Placental pericyte (primary cell): ENCODE data around the gene SNAP47. TPM values are rescaled to one million over a fixed set of nuclear protein-coding genes. Genes with fewer than 3 reads are reported as not detected.

Source experiments
- total RNA-seq: library from RNA; depleted of rRNA; stranded (reverse); fragments of >200 nt; gene quantifications from 2 replicates; pipeline ENCODE4 v1.2.3, GENCODE V29; 2012

The SNAP47 gene, protein sequence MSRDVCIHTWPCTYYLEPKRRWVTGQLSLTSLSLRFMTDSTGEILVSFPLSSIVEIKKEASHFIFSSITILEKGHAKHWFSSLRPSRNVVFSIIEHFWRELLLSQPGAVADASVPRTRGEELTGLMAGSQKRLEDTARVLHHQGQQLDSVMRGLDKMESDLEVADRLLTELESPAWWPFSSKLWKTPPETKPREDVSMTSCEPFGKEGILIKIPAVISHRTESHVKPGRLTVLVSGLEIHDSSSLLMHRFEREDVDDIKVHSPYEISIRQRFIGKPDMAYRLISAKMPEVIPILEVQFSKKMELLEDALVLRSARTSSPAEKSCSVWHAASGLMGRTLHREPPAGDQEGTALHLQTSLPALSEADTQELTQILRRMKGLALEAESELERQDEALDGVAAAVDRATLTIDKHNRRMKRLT
- 40.7 and 46.6 TPM in 2 replicates for total RNA-seq

GRCh38 chr1:227734856-227735538 is at the start of gene SNAP47, which contains the start of gene JMJD4:
TSS of gene SNAP47 (plus strand) at chr1:227735435. CDS start at chr1:227747737, 12,302 bp downstream.
TSS of gene JMJD4 (minus strand) at chr1:227735302. CDS start at chr1:227735273, 29 bp downstream.

DNA sequence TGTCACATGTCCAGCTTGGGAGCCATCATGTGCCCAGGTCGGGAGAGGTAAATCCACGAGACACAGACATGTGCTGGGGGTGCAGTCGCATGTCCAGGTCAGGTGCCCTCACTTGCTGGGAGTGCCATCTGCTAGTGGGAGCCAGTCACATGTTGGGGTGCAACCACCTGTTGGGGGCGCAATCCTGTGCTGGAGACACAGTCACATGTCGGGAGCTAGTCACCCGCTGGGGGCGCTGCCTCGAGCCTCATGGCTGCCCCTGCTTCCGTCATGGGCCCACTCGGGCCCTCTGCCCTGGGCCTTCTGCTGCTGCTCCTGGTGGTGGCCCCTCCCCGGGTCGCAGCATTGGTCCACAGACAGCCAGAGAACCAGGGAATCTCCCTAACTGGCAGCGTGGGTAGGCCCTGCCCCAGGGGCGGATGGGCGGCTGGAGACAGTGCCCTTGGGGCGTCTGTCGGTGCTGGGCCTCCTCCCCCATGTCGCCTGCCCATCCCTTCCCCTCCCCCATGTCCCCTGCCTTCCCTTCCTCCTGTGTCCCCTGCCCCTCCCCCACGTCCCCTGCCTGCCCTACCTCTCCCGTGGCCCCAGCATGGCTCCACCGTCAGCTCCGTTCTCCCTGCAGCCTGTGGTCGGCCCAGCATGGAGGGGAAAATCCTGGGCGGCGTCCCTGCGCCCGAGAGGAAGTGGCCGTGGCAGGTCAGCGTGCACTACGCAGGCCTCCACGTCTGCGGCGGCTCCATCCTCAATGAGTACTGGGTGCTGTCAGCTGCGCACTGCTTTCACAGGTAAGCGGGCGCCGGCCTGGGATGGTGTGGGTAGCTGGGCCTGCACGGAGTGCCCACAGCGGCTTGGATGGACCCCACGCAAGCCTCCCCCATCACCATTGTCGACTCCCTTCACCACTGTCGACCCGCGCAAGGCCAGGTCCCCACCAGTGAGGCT is 80.5 kb downstream of the SNAP47 start, which contains the start of gene PRSS38:
PRSS38 (plus strand) TSS at position 208 of the 942 bp plus-strand sequence; CDS start at position 250, 42 bp downstream.

Other genes starting within 250 kb of the SNAP47 start
- gene ZNF678, start 171.9 kb upstream of the SNAP47 start, total RNA-seq: 4.2 and 8.0 TPM in 2 replicates
- gene JMJD4, start 133 bp upstream of the SNAP47 start, total RNA-seq: 32.8 and 46.6 TPM in 2 replicates
- gene PRSS38, start 80.2 kb downstream of the SNAP47 start, total RNA-seq: not detected in 2 replicates
- gene WNT9A, start 212.5 kb downstream of the SNAP47 start, total RNA-seq: 0.14 and 0.66 TPM in 2 replicates